Activated CD8-positive, alpha-beta memory T cell treated with anti-CD3 and anti-CD28 coated beads for 24 hours (primary cell): ENCODE measurements around the gene CYP11A1.

Experiments used
- DNase-seq: peaks from one replicate; pipeline ENCODE4 v3.0.0-alpha.2; 2020

The CYP11A1 gene

GRCh38 chr15:74387621-74388362 lies 20.3 kb upstream of the CYP11A1 start:
- no peak for DNase-seq

DNA sequence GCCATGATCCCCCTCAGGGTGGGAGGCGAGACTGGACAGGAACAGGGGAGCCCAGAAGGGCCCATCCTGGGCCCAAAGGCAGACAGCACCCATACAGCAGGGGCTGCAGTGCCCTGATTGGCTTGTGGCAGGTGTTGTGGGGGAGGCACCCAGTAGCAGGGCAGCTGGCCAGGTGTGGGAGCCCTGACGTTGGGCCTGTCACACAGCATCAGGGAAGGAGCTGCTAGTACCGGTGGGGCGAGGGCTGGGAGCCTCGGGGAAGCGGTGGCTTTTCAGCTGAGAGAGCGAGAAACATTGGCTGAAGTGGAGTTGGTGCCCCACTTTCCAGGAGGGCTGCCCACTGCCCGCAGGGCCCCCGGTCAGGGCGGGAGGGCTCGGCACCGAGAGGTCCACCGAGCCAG lies 19.7 kb upstream of the CYP11A1 start:
- DNase-seq, result no peak

DNA sequence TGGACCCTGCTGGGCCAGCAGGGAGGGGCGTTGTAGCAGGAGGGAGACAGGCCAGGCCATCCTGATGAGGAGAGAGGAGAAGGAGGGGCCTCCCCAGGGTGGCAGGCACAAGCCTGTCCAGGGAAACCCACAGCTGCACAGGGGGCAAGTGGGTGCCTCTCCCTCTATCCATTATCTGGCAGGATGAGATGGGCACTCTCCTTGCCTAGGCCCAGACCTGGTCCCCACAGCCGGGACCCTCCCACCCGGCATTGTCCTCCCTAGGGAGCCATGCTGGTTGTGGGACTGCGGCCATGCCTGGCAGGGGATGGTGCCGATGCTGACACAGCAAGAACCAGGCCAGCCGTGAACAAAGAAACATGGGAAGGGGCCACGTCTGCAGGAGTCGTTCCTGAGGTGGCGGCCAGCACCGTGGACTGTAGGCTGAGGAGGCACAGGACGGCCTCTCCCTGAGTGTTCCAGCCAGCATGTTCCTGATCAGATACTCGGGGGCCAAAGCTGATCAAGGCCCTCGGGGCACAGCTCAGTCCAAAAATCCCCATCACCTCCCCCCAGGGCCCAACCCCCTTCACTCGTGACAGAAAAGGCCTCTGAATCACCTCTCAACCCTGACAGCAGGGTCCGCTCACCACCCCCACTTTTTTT lies 19.2 kb upstream of the CYP11A1 start:
- DNase-seq, result no peak

GRCh38 chr15:74385733-74386132 lies 18.3 kb upstream of the CYP11A1 start:
- DNase-seq, result no peak

GRCh38 chr15:74384881-74385643 lies 17.6 kb upstream of the CYP11A1 start:
- peak; percentile 82 for DNase-seq

GRCh38 chr15:74384566-74384880 lies 17.1 kb upstream of the CYP11A1 start:
- DNase-seq, result no peak

DNA sequence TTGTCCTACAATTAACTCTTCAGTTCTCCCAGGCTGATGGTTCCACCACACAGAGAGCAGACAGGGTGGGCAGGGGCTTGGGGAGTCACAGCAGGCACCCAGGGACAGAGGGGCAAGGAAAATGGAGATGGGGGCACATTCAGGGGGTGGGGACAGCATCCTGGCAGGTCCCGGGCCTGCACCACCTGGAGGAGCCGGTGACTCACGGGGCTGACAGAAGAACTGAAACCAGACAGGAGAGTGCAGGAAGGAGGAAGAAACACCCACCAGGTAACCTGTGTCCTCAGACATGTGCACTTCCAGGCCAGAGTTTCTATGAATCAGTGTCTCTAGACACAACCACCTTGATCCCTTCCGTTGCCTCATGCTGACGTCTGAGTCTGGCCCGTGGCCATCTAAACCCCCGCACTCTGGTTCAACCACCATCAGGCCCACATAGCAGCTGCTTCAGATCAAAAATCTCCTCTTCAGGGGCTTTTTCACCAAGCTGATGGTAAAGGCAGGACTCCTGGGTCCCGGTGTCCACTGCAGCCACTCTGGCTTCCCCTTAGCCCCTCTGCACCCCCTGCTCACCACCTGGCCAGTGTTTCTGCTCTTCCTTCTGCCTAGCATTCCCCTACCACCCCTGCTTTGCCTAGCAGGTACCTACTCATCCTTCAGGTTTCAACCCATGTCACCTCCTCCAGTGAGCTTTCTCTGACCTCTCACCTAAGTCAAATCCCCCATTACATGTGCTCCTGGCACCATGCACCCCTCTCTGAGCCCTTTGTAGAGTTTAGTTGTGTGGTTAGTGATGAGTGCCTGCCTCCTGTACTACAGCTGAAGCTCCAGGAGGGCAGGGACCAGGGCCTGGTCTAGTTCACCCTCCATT lies 16.5 kb upstream of the CYP11A1 start:
- peak; percentile 89 for DNase-seq

DNA sequence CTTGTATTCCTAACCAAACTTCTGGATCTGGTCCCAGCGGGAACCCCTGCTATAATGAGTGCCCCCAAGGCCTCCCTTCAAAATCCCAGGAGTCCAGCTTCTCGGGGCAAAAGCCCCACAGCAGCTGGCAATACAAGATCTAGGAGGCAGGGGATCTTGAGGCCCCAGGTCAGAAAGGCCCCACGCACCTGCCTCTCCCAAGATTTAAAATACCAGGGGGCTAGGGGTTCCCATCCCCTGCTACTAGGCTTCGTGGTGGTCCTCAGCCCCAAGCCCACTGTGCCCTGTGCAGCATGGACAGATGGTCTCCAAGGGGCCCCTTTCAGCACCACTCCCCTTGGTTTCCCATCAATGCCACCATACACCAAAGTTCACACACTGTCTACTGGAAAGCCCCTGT lies 15.8 kb upstream of the CYP11A1 start:
- DNase-seq, result no peak

DNA sequence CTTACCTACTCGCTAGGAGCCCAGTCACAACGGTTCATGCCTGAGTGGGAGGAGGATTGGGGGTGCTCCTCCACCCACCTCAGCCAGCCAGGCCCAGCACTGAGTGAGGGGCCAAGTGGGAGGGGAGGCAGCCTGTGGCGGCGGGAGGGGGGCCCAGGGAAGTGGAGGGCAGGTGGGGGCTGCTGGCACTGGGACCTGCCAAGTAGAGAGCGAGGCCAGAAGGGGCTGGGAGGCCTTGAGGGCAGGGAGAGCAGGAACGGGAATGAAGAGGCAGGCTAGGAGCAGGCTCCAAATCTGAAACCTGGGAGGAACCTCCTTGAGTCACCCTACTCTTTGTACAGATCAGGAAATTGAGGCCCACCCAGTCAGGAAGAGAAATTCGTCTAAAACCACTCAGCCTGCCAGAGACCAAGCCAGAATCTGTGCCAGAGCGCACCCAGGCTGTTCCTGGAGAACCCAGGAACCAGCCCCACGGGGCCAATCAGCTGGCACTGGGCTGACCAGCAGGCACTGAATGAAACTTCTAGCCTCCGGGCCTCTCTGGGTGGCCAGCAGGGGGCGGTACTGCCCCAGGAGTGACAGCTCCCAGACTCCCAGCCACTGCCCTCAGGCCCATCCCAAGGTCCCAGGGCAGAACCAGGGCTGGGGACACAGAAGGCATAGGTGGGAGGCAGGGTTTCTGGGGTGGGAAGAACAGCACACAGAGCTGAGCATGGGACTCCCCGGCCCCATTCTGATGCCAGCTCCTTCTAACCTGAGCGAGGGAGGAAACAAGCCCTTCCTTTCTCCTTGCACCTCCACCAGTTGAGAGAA lies 14.8 kb upstream of the CYP11A1 start:
- DNase-seq, result peak; percentile 94

GRCh38 chr15:74381481-74381880 lies 14.0 kb upstream of the CYP11A1 start:
- no peak for DNase-seq

- no peak for DNase-seq
Observed at GRCh38 chr15:74381190-74381453, 13.7 kb upstream of the CYP11A1 start.

- DNase-seq, result no peak
Observed at GRCh38 chr15:74380361-74381189, 13.1 kb upstream of the CYP11A1 start.

- no peak for DNase-seq
Observed at GRCh38 chr15:74378848-74379247, 11.4 kb upstream of the CYP11A1 start.

- peak; percentile 44 for DNase-seq
Observed at GRCh38 chr15:74377831-74378766, 10.7 kb upstream of the CYP11A1 start.

GRCh38 chr15:74376825-74377581 lies 9.6 kb upstream of the CYP11A1 start:
- peak; percentile 52 for DNase-seq

DNA sequence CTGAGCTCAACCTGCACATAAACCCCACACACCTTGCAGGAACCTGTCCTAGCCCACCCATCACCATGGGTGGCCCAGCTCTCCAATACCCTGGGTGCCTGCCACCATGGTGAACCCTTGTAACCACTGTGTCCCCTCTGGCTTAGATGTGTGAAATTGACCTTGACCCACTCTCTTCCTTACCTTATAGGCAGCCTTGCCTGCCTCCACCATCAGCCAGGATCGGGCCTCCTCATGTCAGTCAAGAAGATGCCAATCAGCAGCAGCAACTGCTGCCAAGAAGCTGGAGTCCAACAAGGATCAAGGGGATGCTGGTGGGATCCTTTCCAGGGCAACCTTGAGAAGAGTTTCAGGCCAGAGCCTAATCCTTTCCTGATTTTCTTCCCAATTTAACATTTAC lies 8.8 kb upstream of the CYP11A1 start:
- peak; percentile 55 for DNase-seq

- peak; percentile 92 for DNase-seq
Observed at GRCh38 chr15:74375303-74375693, 7.9 kb upstream of the CYP11A1 start.

- no peak for DNase-seq
Observed at GRCh38 chr15:74374648-74375302, 7.3 kb upstream of the CYP11A1 start.
